HG03439 (cell line): ENCODE measurements around the gene MTERF4.
A peak's percentile ranks its signal among the peaks of the same experiment; 100 is the strongest.

Source experiments
- ATAC-seq: cut with Tn5 transposase; IDR thresholded peaks from one replicate; pipeline ENCODE4 v1.9.1; 2021; ENCODE audit warnings: mild to moderate bottlenecking, moderate library complexity; ENCODE audit not compliant: unreplicated experiment

MTERF4 gene

GRCh38 chr2:241102239-241102803, at the start of gene MTERF4:
MTERF4 (minus strand) TSS chr2:241102287; CDS start chr2:241102273, 14 bp downstream.
- peak; percentile 77 for ATAC-seq

GRCh38 chr2:241150660-241151530, 48.8 kb upstream of the MTERF4 start:
- no peak for ATAC-seq

- peak; percentile 86 for ATAC-seq
Measured at GRCh38 chr2:241149925-241150659, 48.0 kb upstream of the MTERF4 start, which contains the start of gene PPP1R7. PPP1R7 (plus strand) TSS chr2:241150467; CDS start chr2:241150496, 29 bp downstream.

GRCh38 chr2:241149675-241149924, 47.5 kb upstream of the MTERF4 start:
- peak; percentile 22 for ATAC-seq

- peak; percentile 55 for ATAC-seq
Measured at GRCh38 chr2:241148891-241149674, 47.0 kb upstream of the MTERF4 start, which contains the start of gene PASK. PASK (minus strand) TSS chr2:241149472; CDS start chr2:241143032, 6,440 bp downstream.

GRCh38 chr2:241148239-241148638, 46.2 kb upstream of the MTERF4 start:
- no peak for ATAC-seq

- no peak for ATAC-seq
Measured at GRCh38 chr2:241147336-241147735, 45.2 kb upstream of the MTERF4 start.

- ATAC-seq = no peak
Measured at GRCh38 chr2:241146286-241146685, 44.2 kb upstream of the MTERF4 start.

- no peak for ATAC-seq
Measured at GRCh38 chr2:241142593-241142992, 40.5 kb upstream of the MTERF4 start.

- no peak for ATAC-seq
Measured at GRCh38 chr2:241142063-241142462, 40.0 kb upstream of the MTERF4 start.

GRCh38 chr2:241141214-241141770, 39.2 kb upstream of the MTERF4 start:
- ATAC-seq = no peak

- no peak for ATAC-seq
Measured at GRCh38 chr2:241140445-241140840, 38.4 kb upstream of the MTERF4 start.

GRCh38 chr2:241139531-241140444, 37.7 kb upstream of the MTERF4 start:
- ATAC-seq = no peak

GRCh38 chr2:241138471-241138870, 36.4 kb upstream of the MTERF4 start:
- ATAC-seq = no peak

GRCh38 chr2:241137276-241138190, 35.4 kb upstream of the MTERF4 start:
- ATAC-seq = no peak

GRCh38 chr2:241136661-241137260, 34.7 kb upstream of the MTERF4 start:
- no peak for ATAC-seq

- ATAC-seq = no peak
Measured at GRCh38 chr2:241136191-241136590, 34.1 kb upstream of the MTERF4 start.

- no peak for ATAC-seq
Measured at GRCh38 chr2:241135737-241136136, 33.6 kb upstream of the MTERF4 start.
